Liver (tissue), 9 donors: Measurements from ENCODE around the gene PAX5. TPM values are rescaled to one million over a fixed set of nuclear protein-coding genes. Genes with fewer than 3 reads are reported as not detected.

Experiments
- DNase-seq: peaks from one replicate; pipeline ENCODE4 v3.0.0-alpha.2; 2017; ENCODE audit warnings: low spot score
- H3K27ac ChIP-seq, 2 donors: one replicate each; pipeline ENCODE4 v1.7.0; 2013; ENCODE audit warnings: inconsistent platforms in 2 of 2, low read length in 2 of 2, control low read depth in 1 of 2, low read depth in 1 of 2, mild to moderate bottlenecking in 1 of 2
- H3K27me3 ChIP-seq, 4 donors: one replicate each; pipeline versions ENCODE4 v1.6.1 to v1.7.0; 2013; ENCODE audit warnings: low read length in 3 of 4, inconsistent platforms in 1 of 4, mild to moderate bottlenecking in 1 of 4, moderate library complexity in 1 of 4; ENCODE audit not compliant: control insufficient read depth in 4 of 4, insufficient read depth in 4 of 4
- H3K36me3 ChIP-seq, 4 donors: one replicate each; pipeline versions ENCODE4 v1.6.1 to v1.7.0; 2013; ENCODE audit warnings: low read length in 3 of 4, mild to moderate bottlenecking in 3 of 4, low read depth in 1 of 4, moderate library complexity in 1 of 4; ENCODE audit not compliant: control insufficient read depth in 4 of 4, insufficient read depth in 3 of 4
- H3K4me1 ChIP-seq, 4 donors: one replicate each; pipeline versions ENCODE4 v1.6.1 to v1.7.0; 2013; ENCODE audit warnings: low read length in 3 of 4, mild to moderate bottlenecking in 3 of 4, moderate library complexity in 1 of 4; ENCODE audit not compliant: control insufficient read depth in 4 of 4, insufficient read depth in 4 of 4
- H3K4me3 ChIP-seq, 3 donors: one replicate each; pipeline versions ENCODE4 v1.6.1 to v1.7.0; 2013; ENCODE audit warnings: low read length in 3 of 3, control low read depth in 1 of 3, low read depth in 1 of 3, mild to moderate bottlenecking in 1 of 3
- H3K9ac ChIP-seq, 2 donors: one replicate each; pipeline ENCODE4 v1.7.0; 2013; ENCODE audit warnings: low read length in 2 of 2, mild to moderate bottlenecking in 2 of 2, moderate library complexity in 2 of 2, control low read depth in 1 of 2, low read depth in 1 of 2
- H3K9me3 ChIP-seq, 4 donors: one replicate each; pipeline versions ENCODE4 v1.6.1 to v1.7.0; 2013; ENCODE audit warnings: low read length in 3 of 4; ENCODE audit not compliant: control insufficient read depth in 4 of 4
- EGR1 ChIP-seq, 2 donors: IDR thresholded peaks; 2 replicates each; pipeline ENCODE4 v1.6.1; 2016 to 2018; ENCODE audit warnings: antibody characterized with exemption in 2 of 2, low read depth in 2 of 2
- FOXA1 ChIP-seq: IDR thresholded peaks from 2 replicates; pipeline ENCODE4 v1.6.1; 2016; ENCODE audit warnings: antibody characterized with exemption
- FOXA2 ChIP-seq: IDR thresholded peaks from 2 replicates; pipeline ENCODE4 v1.6.1; 2016; ENCODE audit warnings: antibody characterized with exemption
- GABPA ChIP-seq, 2 donors: IDR thresholded peaks in 1 of 2; conservative IDR thresholded peaks in 1 of 2; 2 replicates each; pipeline ENCODE4 v1.6.1; 2016; ENCODE audit warnings: antibody characterized with exemption in 2 of 2, mild to moderate bottlenecking in 1 of 2, moderate library complexity in 1 of 2
- HNF4A ChIP-seq, 2 donors: conservative IDR thresholded peaks; 2 replicates each; pipeline ENCODE4 v1.6.1; 2016; ENCODE audit warnings: antibody characterized with exemption in 2 of 2, mild to moderate bottlenecking in 2 of 2
- HNF4G ChIP-seq: IDR thresholded peaks from 2 replicates; pipeline ENCODE4 v1.6.1; 2016; ENCODE audit warnings: antibody characterized with exemption
- JUND ChIP-seq, 2 donors: IDR thresholded peaks; 2 replicates each; pipeline ENCODE4 v1.6.1; 2016; ENCODE audit warnings: antibody characterized with exemption in 2 of 2
- NR2F2 ChIP-seq: IDR thresholded peaks from 2 replicates; pipeline ENCODE4 v1.6.1; 2016; ENCODE audit warnings: antibody characterized with exemption
- RAD21 ChIP-seq, 2 donors: IDR thresholded peaks; 2 replicates each; pipeline ENCODE4 v1.6.1; 2016; ENCODE audit warnings: antibody characterized with exemption in 2 of 2, mild to moderate bottlenecking in 2 of 2
- RXRA ChIP-seq, 2 donors: IDR thresholded peaks; 2 replicates each; pipeline ENCODE4 v1.6.1; 2017 to 2018; ENCODE audit warnings: antibody characterized with exemption in 2 of 2, mild to moderate bottlenecking in 1 of 2
- SP1 ChIP-seq: IDR thresholded peaks from 2 replicates; pipeline ENCODE4 v1.6.1; 2018; ENCODE audit warnings: antibody characterized with exemption, mild to moderate bottlenecking
- TAF1 ChIP-seq: conservative IDR thresholded peaks from 2 replicates; pipeline ENCODE4 v1.6.1; 2016; ENCODE audit warnings: antibody characterized with exemption, mild to moderate bottlenecking
- WGBS: extraction: QIAGEN DNeasy Blood & Tissue Kit; methylation state at CpG from one replicate; pipeline ENCODE4 v1.1.7; 2013; 5-methylcytosine and 5-hydroxymethylcytosine counted together
- polyA plus RNA-seq, 2 donors: library from polyadenylated mRNA; stranded (reverse) in 1 of 2; unstranded in 1 of 2; fragments of 200-250 nt in 1 of 2; fragments of >200 nt in 1 of 2; fragmentation: Nextera tagmentation in 1 of 2; extraction: Ambion mirVana in 1 of 2; gene quantifications; one replicate each; pipeline versions ENCODE4 v1.2.1 to v1.2.3, GENCODE V29; 2013 to 2015
- total RNA-seq, 2 donors: library from RNA; depleted of rRNA; stranded (reverse); fragments of >200 nt; gene quantifications; one replicate each; pipeline ENCODE4 v1.2.3, GENCODE V29; 2014
- TF ChIP-seq, protein P1 (sequence below): IDR thresholded peaks from 2 replicates; pipeline ENCODE4 v1.6.1; 2016; ENCODE audit warnings: antibody characterized with exemption, mild to moderate bottlenecking
- TF ChIP-seq, protein P2 (sequence below): IDR thresholded peaks from 2 replicates; pipeline ENCODE4 v1.6.1; 2016; ENCODE audit warnings: antibody characterized with exemption
- TF ChIP-seq, protein P3 (sequence below): fragments of 150-350 bp; IDR thresholded peaks from 2 replicates; pipeline ENCODE4 v1.5.1; 2017; ENCODE audit warnings: improper control_type of control experiment, low read depth, low read length; ENCODE audit not compliant: missing input control
- TF ChIP-seq, protein P4 (sequence below): IDR thresholded peaks from 2 replicates; pipeline ENCODE4 v1.6.1; 2016; ENCODE audit warnings: antibody characterized with exemption
- TF ChIP-seq, protein P5 (sequence below): IDR thresholded peaks from 2 replicates; pipeline ENCODE4 v1.6.1; 2016; ENCODE audit warnings: antibody characterized with exemption
- donor health status: healthy.
- donor health status: healthy.
- donor health status: healthy.
- donor health status: healthy.
- donor health status: healthy.

Gene PAX5
- total and polyA plus RNA-seq, 4 donors: 0.05 to 2.7 (median 0.11) TPM

DNA sequence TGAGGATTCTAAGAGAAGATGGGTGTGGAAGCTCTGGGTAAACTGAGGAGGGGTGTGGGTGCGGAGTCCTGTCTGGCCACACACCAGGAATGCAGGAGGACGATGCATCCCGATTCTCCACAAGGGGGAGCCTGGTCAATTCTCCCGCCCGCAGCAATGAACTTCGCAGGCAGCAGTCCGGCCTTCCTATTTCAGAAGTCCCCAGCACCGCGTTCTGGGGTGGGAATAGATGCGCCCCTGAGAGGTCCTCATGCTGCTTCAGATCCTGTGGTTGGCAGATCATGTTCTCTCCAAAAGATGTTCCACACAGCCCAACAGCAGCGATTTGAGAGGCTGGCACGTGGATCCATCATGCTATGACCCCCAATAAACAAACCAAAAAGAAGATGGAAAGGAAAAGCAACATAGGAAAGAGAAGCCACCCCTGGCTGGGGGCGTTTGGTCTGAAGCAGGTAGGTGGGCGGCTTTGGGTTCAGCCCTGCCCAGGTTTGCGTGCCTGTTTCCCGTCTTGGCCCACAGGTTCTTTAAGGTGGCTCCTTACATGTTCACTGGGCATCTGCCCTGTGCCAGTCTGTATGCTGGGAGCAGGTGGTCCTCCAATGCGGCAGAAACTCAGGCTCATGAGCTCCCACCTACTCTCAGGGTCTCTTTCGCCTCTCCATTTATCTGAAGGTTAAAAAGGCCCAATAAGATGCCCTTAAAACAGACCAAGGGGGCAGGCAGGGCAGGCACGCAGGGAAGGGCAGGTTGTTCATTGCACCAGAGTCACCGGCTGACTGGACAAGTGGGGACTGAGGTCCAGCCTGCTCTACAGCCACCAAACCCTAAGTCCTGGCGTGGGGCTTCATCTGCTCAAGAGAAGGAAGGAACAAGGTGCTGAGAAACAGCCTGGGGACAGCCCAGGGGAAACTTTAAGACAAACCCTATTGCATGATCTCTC is 171.6 kb downstream of the PAX5 start (continued):
- TF ChIP-seq, protein P1, sequence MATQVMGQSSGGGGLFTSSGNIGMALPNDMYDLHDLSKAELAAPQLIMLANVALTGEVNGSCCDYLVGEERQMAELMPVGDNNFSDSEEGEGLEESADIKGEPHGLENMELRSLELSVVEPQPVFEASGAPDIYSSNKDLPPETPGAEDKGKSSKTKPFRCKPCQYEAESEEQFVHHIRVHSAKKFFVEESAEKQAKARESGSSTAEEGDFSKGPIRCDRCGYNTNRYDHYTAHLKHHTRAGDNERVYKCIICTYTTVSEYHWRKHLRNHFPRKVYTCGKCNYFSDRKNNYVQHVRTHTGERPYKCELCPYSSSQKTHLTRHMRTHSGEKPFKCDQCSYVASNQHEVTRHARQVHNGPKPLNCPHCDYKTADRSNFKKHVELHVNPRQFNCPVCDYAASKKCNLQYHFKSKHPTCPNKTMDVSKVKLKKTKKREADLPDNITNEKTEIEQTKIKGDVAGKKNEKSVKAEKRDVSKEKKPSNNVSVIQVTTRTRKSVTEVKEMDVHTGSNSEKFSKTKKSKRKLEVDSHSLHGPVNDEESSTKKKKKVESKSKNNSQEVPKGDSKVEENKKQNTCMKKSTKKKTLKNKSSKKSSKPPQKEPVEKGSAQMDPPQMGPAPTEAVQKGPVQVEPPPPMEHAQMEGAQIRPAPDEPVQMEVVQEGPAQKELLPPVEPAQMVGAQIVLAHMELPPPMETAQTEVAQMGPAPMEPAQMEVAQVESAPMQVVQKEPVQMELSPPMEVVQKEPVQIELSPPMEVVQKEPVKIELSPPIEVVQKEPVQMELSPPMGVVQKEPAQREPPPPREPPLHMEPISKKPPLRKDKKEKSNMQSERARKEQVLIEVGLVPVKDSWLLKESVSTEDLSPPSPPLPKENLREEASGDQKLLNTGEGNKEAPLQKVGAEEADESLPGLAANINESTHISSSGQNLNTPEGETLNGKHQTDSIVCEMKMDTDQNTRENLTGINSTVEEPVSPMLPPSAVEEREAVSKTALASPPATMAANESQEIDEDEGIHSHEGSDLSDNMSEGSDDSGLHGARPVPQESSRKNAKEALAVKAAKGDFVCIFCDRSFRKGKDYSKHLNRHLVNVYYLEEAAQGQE: no peak
- no peak for TF ChIP-seq SP1

DNA sequence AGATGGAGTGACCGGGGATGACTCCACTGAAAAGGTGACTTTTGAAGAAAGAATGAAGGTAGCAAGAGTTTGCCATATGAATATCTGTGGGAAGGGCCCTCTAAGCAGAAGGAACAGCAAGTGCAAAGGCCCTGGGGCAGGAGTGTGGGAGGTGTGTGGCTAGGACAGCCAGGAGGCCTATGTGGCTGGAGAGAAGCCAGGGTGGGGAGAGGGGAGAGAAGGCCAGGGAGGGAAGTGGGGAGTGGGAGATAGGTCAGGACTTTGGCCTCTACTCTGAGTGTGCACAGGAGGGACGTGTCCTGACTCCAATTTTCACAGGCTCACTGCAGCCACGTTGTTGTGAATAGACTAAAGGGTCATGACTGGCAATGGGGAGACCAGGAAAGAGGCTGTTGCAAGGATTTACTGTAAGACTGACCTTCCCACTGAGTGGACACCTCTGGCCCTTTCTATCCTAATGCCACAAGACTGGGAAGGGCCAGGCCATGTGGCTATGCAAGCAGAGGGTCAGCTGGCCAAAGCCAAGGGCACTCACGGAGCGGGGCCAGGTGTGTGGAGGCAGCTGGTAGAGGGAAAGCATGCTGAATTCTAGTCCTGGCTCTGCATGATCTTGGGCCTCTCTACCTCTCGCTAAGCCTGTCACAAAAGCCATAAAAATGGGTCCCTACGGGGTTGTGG is 172.4 kb downstream of the PAX5 start:
- Histone ChIP-seq H3K4me1 (no peaks in the 10 kb centered on the region), H3K4me3 (no peak overlapping the region), H3K9ac (no peak overlapping the region), H3K27me3 (no peaks in the 10 kb centered on the region), H3K36me3 (no peaks in the 10 kb centered on the region), H3K27ac (no peak overlapping the region), H3K9me3 (no peaks in the 10 kb centered on the region)
- no peak for DNase-seq
- 69% methylated on average over 7 of the region's 7 CpGs for WGBS
- TF ChIP-seq RXRA (IDR thresholded peaks at IDR 0.05) (no peak), HNF4A (conservative IDR thresholded peaks at IDR 0.05) (no peak), FOXA1 (no peak), EGR1 (IDR thresholded peaks at IDR 0.05; ENCODE audit: low read depth in 2 of 2) (no peak), GABPA (IDR thresholded peaks at IDR 0.05 in 1 of 2, conservative IDR thresholded peaks at IDR 0.05 in 1 of 2) (no peak), SP1 (no peak), RAD21 (IDR thresholded peaks at IDR 0.05) (no peak), NR2F2 (no peak), HNF4G (no peak), TAF1 (no peak), JUND (IDR thresholded peaks at IDR 0.05) (no peak), FOXA2 (no peak)
- TF ChIP-seq, protein P2, sequence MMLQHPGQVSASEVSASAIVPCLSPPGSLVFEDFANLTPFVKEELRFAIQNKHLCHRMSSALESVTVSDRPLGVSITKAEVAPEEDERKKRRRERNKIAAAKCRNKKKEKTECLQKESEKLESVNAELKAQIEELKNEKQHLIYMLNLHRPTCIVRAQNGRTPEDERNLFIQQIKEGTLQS: no peak
- TF ChIP-seq, protein P3, sequence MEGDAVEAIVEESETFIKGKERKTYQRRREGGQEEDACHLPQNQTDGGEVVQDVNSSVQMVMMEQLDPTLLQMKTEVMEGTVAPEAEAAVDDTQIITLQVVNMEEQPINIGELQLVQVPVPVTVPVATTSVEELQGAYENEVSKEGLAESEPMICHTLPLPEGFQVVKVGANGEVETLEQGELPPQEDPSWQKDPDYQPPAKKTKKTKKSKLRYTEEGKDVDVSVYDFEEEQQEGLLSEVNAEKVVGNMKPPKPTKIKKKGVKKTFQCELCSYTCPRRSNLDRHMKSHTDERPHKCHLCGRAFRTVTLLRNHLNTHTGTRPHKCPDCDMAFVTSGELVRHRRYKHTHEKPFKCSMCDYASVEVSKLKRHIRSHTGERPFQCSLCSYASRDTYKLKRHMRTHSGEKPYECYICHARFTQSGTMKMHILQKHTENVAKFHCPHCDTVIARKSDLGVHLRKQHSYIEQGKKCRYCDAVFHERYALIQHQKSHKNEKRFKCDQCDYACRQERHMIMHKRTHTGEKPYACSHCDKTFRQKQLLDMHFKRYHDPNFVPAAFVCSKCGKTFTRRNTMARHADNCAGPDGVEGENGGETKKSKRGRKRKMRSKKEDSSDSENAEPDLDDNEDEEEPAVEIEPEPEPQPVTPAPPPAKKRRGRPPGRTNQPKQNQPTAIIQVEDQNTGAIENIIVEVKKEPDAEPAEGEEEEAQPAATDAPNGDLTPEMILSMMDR: no peak
- TF ChIP-seq, protein P1: no peak
- TF ChIP-seq, protein P4, sequence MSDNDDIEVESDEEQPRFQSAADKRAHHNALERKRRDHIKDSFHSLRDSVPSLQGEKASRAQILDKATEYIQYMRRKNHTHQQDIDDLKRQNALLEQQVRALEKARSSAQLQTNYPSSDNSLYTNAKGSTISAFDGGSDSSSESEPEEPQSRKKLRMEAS: no peak
- TF ChIP-seq, protein P5, sequence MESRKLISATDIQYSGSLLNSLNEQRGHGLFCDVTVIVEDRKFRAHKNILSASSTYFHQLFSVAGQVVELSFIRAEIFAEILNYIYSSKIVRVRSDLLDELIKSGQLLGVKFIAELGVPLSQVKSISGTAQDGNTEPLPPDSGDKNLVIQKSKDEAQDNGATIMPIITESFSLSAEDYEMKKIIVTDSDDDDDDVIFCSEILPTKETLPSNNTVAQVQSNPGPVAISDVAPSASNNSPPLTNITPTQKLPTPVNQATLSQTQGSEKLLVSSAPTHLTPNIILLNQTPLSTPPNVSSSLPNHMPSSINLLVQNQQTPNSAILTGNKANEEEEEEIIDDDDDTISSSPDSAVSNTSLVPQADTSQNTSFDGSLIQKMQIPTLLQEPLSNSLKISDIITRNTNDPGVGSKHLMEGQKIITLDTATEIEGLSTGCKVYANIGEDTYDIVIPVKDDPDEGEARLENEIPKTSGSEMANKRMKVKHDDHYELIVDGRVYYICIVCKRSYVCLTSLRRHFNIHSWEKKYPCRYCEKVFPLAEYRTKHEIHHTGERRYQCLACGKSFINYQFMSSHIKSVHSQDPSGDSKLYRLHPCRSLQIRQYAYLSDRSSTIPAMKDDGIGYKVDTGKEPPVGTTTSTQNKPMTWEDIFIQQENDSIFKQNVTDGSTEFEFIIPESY: no peak
